ENCODE results near the gene PDGFC.

PDGFC gene

DNA sequence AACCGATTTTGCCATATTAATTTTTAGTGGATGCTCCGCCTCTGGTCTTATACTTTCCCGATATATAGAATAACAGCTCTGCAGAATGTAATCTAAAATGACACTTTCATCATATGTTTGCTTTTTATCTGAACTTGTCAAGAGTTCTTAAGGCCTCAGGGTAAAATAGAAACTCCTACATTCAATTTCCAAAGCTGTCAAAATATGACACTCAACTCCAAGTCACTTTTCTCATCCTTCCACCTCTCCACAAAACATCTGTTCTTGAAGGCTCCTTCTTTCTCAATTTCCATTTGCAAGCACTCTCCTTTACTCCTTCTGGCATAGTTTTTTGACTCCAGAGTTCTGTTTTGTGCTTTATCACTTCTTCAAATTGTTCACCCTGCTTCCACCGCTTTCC lies 242.2 kb downstream of the PDGFC start:
- DNase-seq, result no peak

DNA sequence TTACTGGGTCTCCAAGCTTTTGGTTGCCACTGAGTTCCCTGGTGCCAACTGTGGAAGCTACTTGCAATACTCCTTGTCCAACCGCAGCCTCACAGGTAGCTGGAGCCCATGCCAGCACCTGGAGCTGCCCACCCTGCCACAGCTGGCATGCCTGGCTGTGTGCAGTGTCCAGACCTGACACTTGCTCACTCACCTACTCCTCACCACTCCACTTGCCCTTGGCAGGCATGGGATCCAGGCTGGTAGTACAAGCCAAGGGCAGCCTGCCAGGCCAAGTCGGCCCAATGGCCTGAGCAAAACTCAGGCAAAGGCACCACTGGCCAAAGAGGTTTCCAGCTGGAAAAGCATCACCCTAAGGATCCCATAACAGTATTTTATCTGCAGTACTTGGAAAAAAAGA lies 246.3 kb downstream of the PDGFC start:
- DNase-seq, result no peak

DNA sequence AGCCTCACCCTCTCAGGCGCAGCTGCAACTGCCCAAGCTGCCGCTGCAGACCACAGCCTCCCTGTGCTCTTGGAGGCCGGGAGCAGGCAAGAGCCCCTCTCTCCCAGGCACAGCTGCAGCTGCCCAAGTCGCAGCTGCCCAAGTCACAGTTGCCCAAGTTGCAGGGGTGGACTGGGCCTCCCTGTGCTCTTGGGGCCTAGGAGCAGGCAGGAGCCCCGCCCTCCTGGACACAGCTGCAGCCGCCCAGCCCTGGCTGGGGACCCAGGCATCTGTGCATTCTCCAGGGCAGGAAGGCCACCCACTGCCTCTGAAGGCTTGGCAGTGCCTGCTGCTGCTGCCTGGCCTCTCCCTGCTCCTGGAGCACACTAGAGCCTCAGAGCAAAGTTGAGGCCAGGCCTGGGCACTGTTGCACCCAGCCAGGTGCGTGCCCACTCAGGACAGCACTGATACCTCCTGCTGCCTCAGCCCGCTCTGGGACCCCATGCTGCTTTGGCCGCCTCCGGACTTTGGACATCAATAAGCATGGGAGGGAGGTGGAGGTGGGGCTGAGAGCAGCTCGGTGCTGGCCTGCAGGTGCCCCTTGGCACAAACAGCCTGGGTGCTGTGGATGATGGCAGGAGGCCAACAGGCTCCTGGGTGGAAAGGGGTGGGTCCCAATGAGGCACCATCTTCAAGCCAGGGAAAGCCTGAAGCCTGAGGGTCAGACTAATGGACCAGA lies 247.5 kb downstream of the PDGFC start:
- DNase-seq, result no peak

DNA sequence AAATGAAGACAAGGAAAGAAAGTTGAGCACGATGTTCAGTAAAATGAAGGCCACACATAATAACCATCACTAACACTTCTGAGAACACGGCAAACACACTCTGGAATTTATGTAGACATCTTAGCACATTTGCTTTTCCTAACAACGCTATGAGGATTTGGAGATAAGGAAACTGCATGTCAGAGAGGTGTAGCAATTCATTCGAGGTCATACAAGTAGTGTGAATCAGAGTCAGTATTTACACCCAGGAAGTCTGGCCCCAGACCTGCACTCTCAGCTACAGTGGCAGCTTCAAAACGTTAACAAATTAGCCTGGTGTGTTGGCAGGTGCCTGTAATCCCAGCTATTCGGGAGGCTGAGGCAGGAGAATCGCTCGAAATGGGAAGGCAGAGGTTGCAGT lies 253.4 kb downstream of the PDGFC start:
- no peak for DNase-seq

DNA sequence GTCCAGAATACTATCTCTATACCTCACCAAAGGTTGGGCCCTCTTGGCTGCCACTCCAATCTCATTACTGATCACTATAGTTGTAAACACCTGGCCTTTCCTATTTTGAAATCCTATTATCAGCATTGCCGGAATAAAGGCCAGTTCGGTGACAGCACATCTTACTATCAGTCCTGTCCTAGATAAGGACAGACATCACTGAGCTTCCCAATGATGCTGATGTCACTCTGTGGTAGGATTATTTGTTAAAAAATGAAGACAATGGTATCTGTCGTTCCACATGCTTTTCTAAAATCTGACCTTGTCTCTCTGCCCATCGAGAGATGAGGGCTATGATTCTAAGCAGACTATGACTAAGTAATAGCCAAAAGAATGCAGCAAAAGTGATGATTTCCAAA lies 260.4 kb downstream of the PDGFC start:
- no peak for DNase-seq
